Astrocyte (in vitro differentiated cells and primary cell): ENCODE data around the gene FAM180A. TPM values are rescaled to one million over a fixed set of nuclear protein-coding genes. Genes with fewer than 3 reads are reported as not detected.

Source experiments
- DNase-seq: peaks from one replicate; pipeline ENCODE4 v3.0.0-alpha.2; 2010; ENCODE audit warnings: low read depth
- FAIRE-seq: peaks from 2 replicates; lab custom pipeline; 2011; peaks lifted over from hg19 to GRCh38; lab: Jason Lieb, UNC
- H2AFZ ChIP-seq: 2 replicates; pipeline ENCODE4 v1.6.0; 2012; ENCODE audit warnings: low read depth, low read length, inconsistent platforms
- H3K27ac ChIP-seq: 2 replicates; pipeline ENCODE4 v1.5.1; 2011; ENCODE audit warnings: low read depth, low read length, inconsistent platforms
- H3K27me3 ChIP-seq: 2 replicates; pipeline ENCODE4 v1.6.0; 2011; ENCODE audit warnings: low read length, inconsistent platforms; ENCODE audit not compliant: insufficient read depth
- H3K36me3 ChIP-seq: 2 replicates; pipeline ENCODE4 v1.5.1; 2011; ENCODE audit warnings: low read length, inconsistent platforms; ENCODE audit not compliant: insufficient read depth
- H3K4me1 ChIP-seq: 2 replicates; pipeline ENCODE4 v1.5.1; 2011; ENCODE audit warnings: low read length, inconsistent platforms; ENCODE audit not compliant: insufficient read depth
- H3K4me2 ChIP-seq: 2 replicates; pipeline ENCODE4 v1.6.0; 2012; ENCODE audit warnings: low read length, inconsistent platforms
- H3K4me3 ChIP-seq: 2 replicates; pipeline ENCODE4 v1.5.1; 2011; ENCODE audit warnings: low read depth, mild to moderate bottlenecking, low read length, inconsistent platforms; ENCODE audit not compliant: insufficient read depth
- H3K79me2 ChIP-seq: 2 replicates; pipeline ENCODE4 v1.6.0; 2012; ENCODE audit warnings: mild to moderate bottlenecking, low read length, inconsistent platforms; ENCODE audit not compliant: insufficient read depth
- H3K9ac ChIP-seq: 2 replicates; pipeline ENCODE4 v1.6.0; 2012; ENCODE audit warnings: mild to moderate bottlenecking, low read length, inconsistent platforms
- H3K9me3 ChIP-seq: 2 replicates; pipeline ENCODE4 v1.5.1; 2012; ENCODE audit warnings: low read depth, mild to moderate bottlenecking, low read length, inconsistent platforms; ENCODE audit not compliant: insufficient read depth
- H4K20me1 ChIP-seq: 2 replicates; pipeline ENCODE4 v1.6.0; 2012; ENCODE audit warnings: low read length, inconsistent platforms; ENCODE audit not compliant: insufficient read depth
- H3K27ac Mint-ChIP-seq: one replicate; pipeline ENCODE4 v1.8.0; 2021; ENCODE audit warnings: mild to moderate bottlenecking, mixed read lengths; ENCODE audit not compliant: unreplicated experiment
- H3K27me3 Mint-ChIP-seq: one replicate; pipeline ENCODE4 v1.8.0; 2021; ENCODE audit warnings: low read depth, mixed read lengths; ENCODE audit not compliant: unreplicated experiment
- H3K36me3 Mint-ChIP-seq: one replicate; pipeline ENCODE4 v1.8.0; 2021; ENCODE audit warnings: low read depth, mixed read lengths; ENCODE audit not compliant: unreplicated experiment
- H3K4me1 Mint-ChIP-seq: one replicate; pipeline ENCODE4 v1.8.0; 2021; ENCODE audit warnings: low read depth, mixed read lengths; ENCODE audit not compliant: unreplicated experiment
- H3K4me3 Mint-ChIP-seq: one replicate; pipeline ENCODE4 v1.8.0; 2021; ENCODE audit warnings: mild to moderate bottlenecking, moderate library complexity, mixed read lengths; ENCODE audit not compliant: unreplicated experiment
- H3K9me3 Mint-ChIP-seq: one replicate; pipeline ENCODE4 v1.8.0; 2021; ENCODE audit warnings: mild to moderate bottlenecking, mixed read lengths; ENCODE audit not compliant: unreplicated experiment
- CTCF ChIP-seq: IDR thresholded peaks from 2 replicates; pipeline ENCODE4 v1.5.1; 2011; ENCODE audit warnings: low read depth, mild to moderate bottlenecking, inconsistent platforms, low read length, moderate library complexity; ENCODE audit not compliant: insufficient read depth
- EZH2 ChIP-seq: IDR thresholded peaks from 2 replicates; pipeline ENCODE4 v1.6.1; 2012; ENCODE audit warnings: mild to moderate bottlenecking, low read length, inconsistent platforms; ENCODE audit not compliant: insufficient read depth
- total RNA-seq: library from RNA; stranded (reverse); gene quantifications from 2 replicates; pipeline ENCODE4 v1.2.1, GENCODE V29; 2021

The FAM180A gene
- total RNA-seq, 1 donor from 2014 or later: not detected

GRCh38 chr7:135726911-135727673, 21.5 kb downstream of the FAM180A start:
- Histone ChIP-seq H3K9me3 (no peaks in the 10 kb centered on the region), H3K9ac (no peak overlapping the region), H3K4me2 (no peak overlapping the region), H3K79me2 (no peaks in the 10 kb centered on the region), H3K4me1 (no peaks in the 10 kb centered on the region), H3K36me3 (no peaks in the 10 kb centered on the region), H4K20me1 (no peaks in the 10 kb centered on the region), H3K4me3 (no peak overlapping the region), H3K27ac (no peak overlapping the region), H3K27me3 (no peaks in the 10 kb centered on the region), H2AFZ (no peak overlapping the region)
- Mint-ChIP-seq H3K4me3 (no peak overlapping the region), H3K4me1 (no peaks in the 10 kb centered on the region), H3K36me3 (no peaks in the 10 kb centered on the region), H3K27me3 (peaks cover 7% of the 10 kb centered on the region), H3K27ac (no peak overlapping the region), H3K9me3 (no peaks in the 10 kb centered on the region)
- TF ChIP-seq CTCF: no peak
- no peak for TF ChIP-seq EZH2
- DNase-seq (no peak), FAIRE-seq (no peak)

- no peaks in the 10 kb centered on the region for H3K36me3 ChIP-seq
- H3K4me3 ChIP-seq: no peak overlapping the region
- H3K9me3 ChIP-seq: no peaks in the 10 kb centered on the region
- no peak overlapping the region for H2AFZ ChIP-seq
- no peak for DNase-seq
- H3K27me3 ChIP-seq: no peaks in the 10 kb centered on the region
- no peak for FAIRE-seq
- Mint-ChIP-seq H3K4me3 (no peak overlapping the region), H3K27ac (no peak overlapping the region), H3K9me3 (no peaks in the 10 kb centered on the region), H3K4me1 (no peaks in the 10 kb centered on the region), H3K36me3 (no peaks in the 10 kb centered on the region), H3K27me3 (peaks cover 7% of the 10 kb centered on the region)
- no peak overlapping the region for H3K9ac ChIP-seq
- TF ChIP-seq EZH2 (no peak), CTCF (no peak)
- H3K4me2 ChIP-seq: no peak overlapping the region
- no peaks in the 10 kb centered on the region for H4K20me1 ChIP-seq
- no peaks in the 10 kb centered on the region for H3K4me1 ChIP-seq
- H3K79me2 ChIP-seq: no peaks in the 10 kb centered on the region
- H3K27ac ChIP-seq: no peak overlapping the region
Observed at GRCh38 chr7:135726276-135726788, 22.3 kb downstream of the FAM180A start.

GRCh38 chr7:135723411-135723810, 25.2 kb downstream of the FAM180A start:
- Histone ChIP-seq H3K4me1 (no peaks in the 10 kb centered on the region), H2AFZ (no peak overlapping the region), H3K27ac (no peak overlapping the region), H4K20me1 (no peaks in the 10 kb centered on the region), H3K4me3 (no peak overlapping the region), H3K4me2 (no peak overlapping the region), H3K27me3 (no peaks in the 10 kb centered on the region), H3K9me3 (no peaks in the 10 kb centered on the region), H3K9ac (no peak overlapping the region), H3K36me3 (no peaks in the 10 kb centered on the region), H3K79me2 (no peaks in the 10 kb centered on the region)
- no peaks in the 10 kb centered on the region for H3K36me3 Mint-ChIP-seq
- H3K4me1 Mint-ChIP-seq: no peaks in the 10 kb centered on the region
- no peak for DNase-seq
- peaks cover 9% of the 10 kb centered on the region for H3K27me3 Mint-ChIP-seq
- H3K4me3 Mint-ChIP-seq: no peak overlapping the region
- no peak for FAIRE-seq
- H3K27ac Mint-ChIP-seq: no peak overlapping the region
- no peaks in the 10 kb centered on the region for H3K9me3 Mint-ChIP-seq
- TF ChIP-seq EZH2: no peak
- TF ChIP-seq CTCF: no peak
